HG02571 (cell line): Measurements from ENCODE around the gene TMEM163.

Experiments used
- ATAC-seq: cut with Tn5 transposase; IDR thresholded peaks from one replicate; pipeline ENCODE4 v1.9.1; 2021; ENCODE audit warnings: mild to moderate bottlenecking, moderate library complexity; ENCODE audit not compliant: unreplicated experiment

TMEM163 gene

DNA sequence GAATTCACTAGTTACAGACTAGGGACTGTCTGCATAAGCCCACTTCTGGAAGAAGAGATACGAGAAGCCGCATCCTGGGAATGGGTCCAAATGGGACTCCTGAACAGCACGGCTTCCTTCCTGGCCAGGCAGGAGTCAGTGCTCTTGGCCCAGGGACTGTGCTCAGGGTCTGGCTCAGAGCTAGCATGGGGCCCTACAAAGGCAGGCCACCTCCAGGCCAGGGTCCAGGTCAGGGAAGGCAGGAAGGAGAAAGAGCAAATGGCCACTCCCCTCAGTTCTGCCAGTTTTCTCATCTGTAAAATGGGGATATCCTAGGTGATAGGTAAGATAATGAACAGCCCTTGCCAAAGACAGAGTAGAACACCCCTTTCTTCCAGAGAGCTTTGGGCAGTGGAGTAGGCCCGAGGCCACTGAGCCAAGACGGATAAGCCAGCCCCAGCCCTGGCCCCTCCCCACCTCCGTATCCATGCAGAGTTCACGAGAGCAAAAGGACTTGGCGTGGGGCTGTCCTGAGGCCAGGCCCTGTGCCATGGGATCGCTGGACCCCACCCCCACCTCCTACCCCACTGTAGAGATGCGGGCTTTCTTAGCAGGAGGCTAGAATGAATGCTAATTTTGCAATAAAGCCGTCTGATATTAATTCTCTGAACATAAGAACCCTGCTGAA, 274.9 kb downstream of the TMEM163 start:
- ATAC-seq = no peak

GRCh38 chr2:134441153-134441863, 277.5 kb downstream of the TMEM163 start:
- ATAC-seq = no peak

GRCh38 chr2:134440336-134440909, 278.4 kb downstream of the TMEM163 start:
- no peak for ATAC-seq

- ATAC-seq = no peak
Observed at GRCh38 chr2:134438371-134438770, 280.4 kb downstream of the TMEM163 start.

DNA sequence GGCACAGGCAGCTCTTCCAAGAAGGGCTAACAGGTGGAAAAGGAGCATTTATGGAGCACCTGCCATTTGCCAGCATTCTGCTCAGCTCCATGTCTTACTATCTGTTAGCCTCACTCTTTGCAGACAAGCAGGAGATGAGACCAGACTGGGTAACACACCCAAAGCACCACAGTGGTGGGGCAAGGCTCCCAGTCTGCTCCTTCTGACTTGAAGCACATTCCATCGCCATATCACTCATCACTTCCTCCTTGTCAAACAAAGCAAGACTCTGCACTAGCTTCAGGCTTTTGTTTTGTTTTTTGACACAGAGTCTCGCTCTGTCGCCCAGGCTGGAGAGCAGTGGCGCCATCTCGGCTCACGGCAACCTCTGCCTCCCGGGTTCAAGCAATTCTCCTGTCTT, 282.1 kb downstream of the TMEM163 start:
- ATAC-seq = no peak

- no peak for ATAC-seq
Observed at GRCh38 chr2:134435936-134436335, 282.9 kb downstream of the TMEM163 start.

DNA sequence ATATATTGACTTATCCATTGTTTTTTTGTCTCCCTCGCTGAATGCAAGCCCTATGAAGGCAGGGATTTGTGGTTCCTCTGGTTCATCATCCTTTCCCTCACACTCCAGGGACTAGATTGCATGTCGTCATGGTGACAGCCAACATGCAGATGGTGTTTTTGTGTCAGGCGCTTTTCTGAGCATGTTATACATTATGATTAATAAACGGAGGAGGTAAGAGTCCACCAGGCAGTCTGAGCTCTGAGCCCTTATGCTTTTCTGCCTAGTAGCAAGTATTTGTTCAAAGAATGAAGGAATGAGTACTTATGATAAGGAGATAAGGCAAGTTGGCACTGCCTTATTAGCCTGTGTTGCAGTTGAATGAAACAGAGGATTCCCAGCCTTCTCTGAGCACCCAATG, 283.3 kb downstream of the TMEM163 start:
- no peak for ATAC-seq

DNA sequence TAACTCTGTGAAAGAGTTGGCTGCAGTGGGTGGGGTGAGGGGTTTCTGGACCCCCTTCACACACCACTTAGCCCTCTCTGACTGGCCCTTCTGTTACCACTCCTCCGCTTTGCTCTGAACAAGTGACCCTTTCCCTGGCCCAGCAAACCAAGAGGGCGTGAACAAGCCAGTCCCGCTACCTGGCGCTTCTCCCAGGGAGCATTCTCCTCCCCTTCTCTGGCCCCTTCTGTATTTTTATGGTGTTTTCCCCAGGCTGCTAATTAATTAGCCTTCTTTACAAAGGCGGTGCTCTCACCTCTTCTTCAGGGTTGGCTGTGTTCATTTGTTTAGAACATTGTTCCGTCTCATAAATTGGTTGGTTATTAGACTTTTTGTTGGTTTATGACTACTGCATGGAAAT, 284.8 kb downstream of the TMEM163 start:
- no peak for ATAC-seq

- no peak for ATAC-seq
Observed at GRCh38 chr2:134433469-134433868, 285.3 kb downstream of the TMEM163 start.

- ATAC-seq = no peak
Observed at GRCh38 chr2:134432435-134432883, 286.3 kb downstream of the TMEM163 start.

DNA sequence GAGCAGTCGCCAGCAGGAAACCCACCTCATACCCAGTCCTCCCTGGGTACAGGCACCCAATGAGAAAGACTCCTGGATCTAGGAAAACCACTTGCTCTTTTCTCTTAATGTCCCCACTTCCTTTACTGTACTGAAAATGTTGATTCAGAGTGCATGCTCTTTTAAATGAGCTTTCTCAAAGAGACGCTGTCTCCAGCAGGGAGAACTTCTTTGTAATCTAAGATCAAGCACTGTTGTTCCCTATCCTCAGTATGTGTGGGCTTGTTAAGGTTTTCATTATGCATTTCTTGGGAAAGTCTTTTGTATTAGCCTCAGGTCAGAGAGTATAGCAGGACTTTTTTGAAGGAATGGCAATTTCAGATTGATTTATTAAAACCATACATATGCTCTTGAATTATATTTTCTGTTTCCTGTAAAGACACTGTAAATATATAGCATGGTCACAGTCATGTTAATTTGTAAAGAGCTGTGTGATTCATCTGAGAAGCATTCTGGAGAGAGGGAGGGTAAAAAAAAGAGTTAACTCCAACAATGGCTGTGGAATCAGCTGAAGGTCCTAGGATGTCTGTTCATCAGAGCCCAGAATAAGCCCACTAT, 286.9 kb downstream of the TMEM163 start:
- no peak for ATAC-seq

GRCh38 chr2:134429886-134430285, 288.9 kb downstream of the TMEM163 start:
- ATAC-seq = no peak

GRCh38 chr2:134426721-134427120, 292.1 kb downstream of the TMEM163 start:
- no peak for ATAC-seq

DNA sequence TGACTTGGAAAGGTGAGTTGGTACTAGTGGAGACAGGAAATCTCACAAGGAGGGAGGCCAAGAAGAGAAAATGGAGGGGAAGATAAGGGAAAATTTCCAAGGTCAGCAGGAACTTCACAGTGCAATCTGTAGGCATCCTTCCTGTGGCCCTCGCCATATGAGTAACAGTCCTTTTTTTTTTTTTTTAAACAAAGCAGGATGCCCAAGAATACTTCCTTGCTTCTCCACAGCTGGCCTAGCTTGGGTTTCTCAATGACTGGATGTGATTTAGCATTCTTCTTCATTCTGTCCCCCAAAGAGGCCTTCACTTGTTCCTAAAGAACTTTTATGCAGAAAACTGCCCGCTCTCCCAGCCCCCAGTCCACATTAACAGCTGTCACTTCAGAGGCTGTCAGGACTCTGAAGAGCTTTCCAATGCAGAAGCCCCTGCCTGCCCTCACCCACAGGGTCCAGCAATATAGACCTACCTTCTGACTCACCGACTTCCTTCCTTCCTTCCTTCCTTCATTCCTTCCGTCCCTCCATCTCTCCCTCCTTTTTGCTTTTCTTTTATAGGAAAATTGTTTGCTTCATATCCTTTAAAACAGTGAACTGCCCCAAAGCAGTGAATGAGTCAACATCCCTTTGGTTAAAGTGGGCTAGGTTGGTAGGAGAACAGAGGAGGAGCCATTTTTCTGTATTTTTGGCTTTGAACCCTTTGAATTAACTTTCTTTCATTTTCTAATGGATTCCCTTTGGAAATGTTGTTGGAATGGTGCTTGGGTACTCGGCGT, 292.9 kb downstream of the TMEM163 start:
- no peak for ATAC-seq

DNA sequence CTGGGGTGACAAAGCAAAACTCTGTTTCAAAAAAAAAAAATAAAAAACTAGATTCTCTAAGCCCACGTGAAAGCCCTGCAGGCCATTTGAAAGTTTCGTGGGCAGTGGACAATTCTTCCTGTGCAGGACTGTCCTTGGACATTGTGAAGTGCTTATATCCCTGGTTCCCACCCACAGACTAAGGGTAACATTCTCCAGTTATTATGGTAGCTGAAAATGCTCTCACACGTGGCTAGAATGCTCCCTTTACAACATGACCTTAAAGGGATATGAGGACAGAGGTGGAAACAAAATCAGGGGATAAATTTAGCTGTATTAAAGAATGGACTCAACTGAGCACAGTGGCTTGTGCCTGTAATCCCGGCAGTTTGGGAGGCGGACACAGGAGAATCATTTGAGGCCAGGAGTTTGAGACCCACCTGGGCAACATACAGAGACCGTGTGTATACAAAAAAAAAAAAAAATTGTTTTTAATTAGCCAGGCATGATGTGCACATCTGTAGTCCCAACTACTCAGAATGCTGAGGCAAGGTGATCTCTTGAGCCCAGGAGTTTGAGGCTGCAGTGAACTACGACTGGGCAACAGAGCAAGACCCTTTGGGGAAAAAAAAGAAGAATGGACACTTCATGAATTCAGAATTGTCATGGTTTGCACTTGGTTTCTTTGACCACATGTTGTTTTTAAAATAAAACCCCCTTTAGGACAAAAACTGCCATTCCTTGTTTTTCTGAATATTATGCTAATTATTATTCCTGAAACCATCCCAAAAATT, 297.1 kb downstream of the TMEM163 start:
- no peak for ATAC-seq

DNA sequence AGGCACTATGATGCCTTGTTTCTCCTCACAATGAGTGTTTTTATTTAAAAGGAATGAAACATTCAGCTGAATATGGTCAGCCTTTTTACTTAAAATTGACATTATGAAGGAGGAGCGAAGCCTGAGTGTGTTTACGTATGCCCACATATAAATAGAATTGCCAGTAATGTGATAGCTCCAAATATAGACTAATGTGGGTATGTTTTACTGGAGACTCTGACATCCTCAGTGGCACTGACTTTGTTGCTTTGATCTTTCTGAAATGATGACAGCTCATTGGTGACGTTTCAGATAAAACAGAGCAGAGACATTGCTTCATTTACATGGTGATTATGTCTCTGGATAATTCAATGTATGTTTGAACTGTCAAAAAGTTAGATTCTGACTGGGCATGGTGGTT, 297.9 kb downstream of the TMEM163 start:
- ATAC-seq = no peak

GRCh38 chr2:134420259-134420658, 298.5 kb downstream of the TMEM163 start:
- ATAC-seq = no peak

DNA sequence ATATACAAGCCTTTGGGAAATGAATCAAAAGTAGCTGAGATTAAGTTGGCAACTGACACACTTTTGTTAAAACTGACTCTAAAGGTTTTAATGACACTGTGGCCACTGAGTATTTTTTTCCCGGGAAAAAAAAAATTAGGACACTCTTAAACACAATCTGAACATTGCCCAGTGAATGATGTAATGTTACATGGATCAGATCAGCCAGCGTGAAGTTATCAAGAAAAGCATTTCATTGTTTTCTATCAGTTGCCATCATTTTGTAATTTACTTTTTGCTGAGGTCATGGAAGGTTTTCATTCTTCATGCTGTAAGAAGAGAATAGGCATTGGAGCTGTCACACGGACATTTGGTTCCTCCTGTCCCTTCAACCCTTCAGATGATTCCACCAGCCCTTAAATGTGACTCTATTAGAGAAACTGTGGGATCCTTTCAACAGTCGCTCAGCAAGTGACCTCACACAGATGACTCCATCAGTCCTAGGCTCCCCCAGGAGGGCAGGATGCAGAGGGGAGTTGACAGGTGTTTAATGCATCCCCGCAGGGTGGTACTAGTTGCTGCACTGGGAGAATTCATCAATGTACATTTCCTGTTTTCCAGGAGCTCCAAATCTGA, 300.7 kb downstream of the TMEM163 start:
- no peak for ATAC-seq

GRCh38 chr2:134416637-134417036, 302.2 kb downstream of the TMEM163 start:
- no peak for ATAC-seq

DNA sequence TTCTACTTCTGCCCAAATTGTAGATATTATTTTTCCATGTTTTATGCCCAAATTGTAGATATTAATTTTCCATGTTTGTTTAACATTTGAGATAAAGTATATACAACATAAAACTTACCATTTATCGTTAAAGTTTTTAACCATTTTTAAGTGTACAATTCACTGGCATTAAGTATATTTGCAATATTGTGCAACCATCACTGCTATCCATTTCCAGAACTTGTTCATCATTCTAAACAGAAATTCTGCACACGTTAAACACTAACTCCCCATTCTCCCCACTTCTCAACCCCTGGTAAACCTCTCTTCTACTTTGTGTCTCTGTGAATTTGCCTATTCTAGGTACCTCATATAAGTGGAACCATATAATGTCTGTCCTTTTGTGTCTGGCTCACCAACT, 302.8 kb downstream of the TMEM163 start:
- ATAC-seq = no peak
